Stomach smooth muscle (tissue), 2 donors: ENCODE measurements around the gene RPS6KC1.

Source experiments
- H3K27ac ChIP-seq: one replicate; pipeline ENCODE4 v1.7.0; 2013; ENCODE audit warnings: mild to moderate bottlenecking, low read length, inconsistent platforms
- H3K27me3 ChIP-seq, 2 donors: one replicate each; pipeline ENCODE4 v1.7.0; 2013; ENCODE audit warnings: low read length in 2 of 2; ENCODE audit not compliant: insufficient read depth in 2 of 2, control insufficient read depth in 1 of 2
- H3K36me3 ChIP-seq, 2 donors: one replicate each; pipeline ENCODE4 v1.7.0; 2013; ENCODE audit warnings: low read length in 2 of 2; ENCODE audit not compliant: control insufficient read depth in 2 of 2, insufficient read depth in 2 of 2
- H3K4me1 ChIP-seq: one replicate; pipeline ENCODE4 v1.7.0; 2013; ENCODE audit warnings: low read length; ENCODE audit not compliant: control insufficient read depth, insufficient read depth
- H3K4me3 ChIP-seq, 2 donors: one replicate each; pipeline ENCODE4 v1.7.0; 2013; ENCODE audit warnings: low read length in 2 of 2
- H3K9ac ChIP-seq, 2 donors: one replicate each; pipeline ENCODE4 v1.7.0; 2013; ENCODE audit warnings: low read length in 2 of 2, mild to moderate bottlenecking in 1 of 2
- H3K9me3 ChIP-seq, 2 donors: one replicate each; pipeline ENCODE4 v1.7.0; 2013; ENCODE audit warnings: low read length in 2 of 2; ENCODE audit not compliant: control insufficient read depth in 2 of 2
- donor health status: healthy.
- donor health status: Pancreatic carcinoma.

Gene RPS6KC1

DNA sequence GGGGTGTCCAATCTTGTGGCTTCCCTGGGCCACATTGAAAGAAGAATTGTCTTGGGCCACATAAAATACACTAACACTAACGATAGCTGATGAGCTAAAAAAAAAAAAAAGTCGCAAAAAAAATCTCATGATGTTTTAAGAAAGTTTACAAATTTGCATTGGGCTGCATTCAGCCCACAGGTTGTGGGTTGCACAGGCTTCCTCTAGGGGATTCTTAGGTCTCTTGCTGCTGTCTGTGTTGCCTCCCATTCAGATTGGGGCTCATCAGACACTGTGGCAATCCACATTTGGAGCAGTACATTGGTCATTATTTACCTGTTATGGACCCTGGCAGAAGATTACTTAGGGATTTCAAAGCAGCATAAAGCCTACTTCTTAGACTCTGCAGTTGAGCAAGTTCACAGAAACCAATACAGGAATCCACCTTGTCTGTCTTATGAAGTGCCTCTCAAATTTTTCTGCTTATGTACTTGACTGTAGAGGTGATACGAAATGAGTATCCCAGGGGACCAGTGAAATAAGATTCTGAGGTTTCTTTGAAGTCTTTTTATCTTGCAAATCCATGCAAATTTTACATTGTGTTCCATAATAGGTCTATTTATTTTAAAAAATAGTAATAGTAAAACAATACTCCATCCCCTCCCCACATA is 205.5 kb downstream of the RPS6KC1 start:
- no peaks in the 10 kb centered on the region for H3K9me3 ChIP-seq
- H3K4me3 ChIP-seq = no peak overlapping the region
- H3K4me1 ChIP-seq = no peaks in the 10 kb centered on the region
- no peaks in the 10 kb centered on the region for H3K36me3 ChIP-seq
- H3K27me3 ChIP-seq = no peaks in the 10 kb centered on the region
- H3K27ac ChIP-seq = no peak overlapping the region
- H3K9ac ChIP-seq = no peak overlapping the region

DNA sequence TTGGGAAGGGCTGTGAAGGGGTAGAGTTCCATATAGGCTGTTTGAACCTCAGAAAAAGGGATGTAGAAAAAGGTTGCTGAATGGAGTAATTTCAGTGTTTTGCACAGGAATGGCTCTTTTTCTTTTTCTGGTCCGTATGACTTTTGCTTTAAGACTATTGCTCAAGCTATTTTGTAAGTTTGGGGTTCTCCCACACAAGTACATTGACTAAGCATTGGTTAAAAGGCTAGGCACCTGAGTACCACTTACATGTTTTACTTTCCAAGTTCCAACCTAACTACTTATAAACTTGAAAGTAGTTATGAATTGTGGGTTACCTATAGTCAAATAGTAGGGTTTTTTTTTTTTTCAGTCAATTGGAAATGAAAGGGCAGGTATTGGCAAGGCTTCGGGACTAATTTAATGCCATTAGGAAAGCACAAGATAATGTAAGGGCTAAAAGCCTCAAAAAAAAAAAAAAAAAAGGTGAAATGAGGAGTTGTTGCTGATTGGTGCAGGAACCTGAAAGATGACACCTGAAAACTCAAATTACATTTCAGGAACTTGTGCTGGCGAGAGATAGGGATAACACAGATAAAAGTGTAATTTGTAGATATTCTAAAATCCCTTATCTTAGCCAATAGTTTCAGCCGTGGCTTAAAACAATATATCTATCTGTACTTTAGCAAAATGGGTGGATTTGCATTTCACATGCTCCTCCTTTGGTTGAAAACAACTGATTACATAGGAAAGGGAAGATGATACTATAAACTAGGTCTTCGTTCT is 209.5 kb downstream of the RPS6KC1 start:
- Histone ChIP-seq H3K9me3 (no peaks in the 10 kb centered on the region), H3K27me3 (no peaks in the 10 kb centered on the region), H3K9ac (no peak overlapping the region), H3K4me3 (no peak overlapping the region), H3K27ac (no peak overlapping the region), H3K4me1 (no peaks in the 10 kb centered on the region), H3K36me3 (no peaks in the 10 kb centered on the region)

DNA sequence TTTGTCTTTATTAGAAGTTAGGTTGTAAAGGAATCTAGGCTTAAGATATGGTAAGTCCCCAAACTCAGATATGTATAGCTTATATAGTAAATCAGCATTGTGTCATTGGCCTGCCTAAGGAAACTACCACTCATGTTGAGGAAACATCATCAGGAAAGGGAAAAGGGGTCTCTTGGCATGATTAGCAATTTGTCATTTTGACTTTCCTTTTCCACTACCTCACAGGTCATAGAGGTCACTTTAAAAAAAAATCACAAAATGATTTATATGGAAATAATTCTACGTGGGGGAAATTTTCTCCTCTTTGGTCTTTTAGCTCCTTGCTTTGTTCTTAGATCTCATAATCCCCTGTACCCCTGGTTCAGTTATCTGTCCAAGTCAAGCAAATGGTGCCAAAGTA is 213.5 kb downstream of the RPS6KC1 start:
- H3K4me3 ChIP-seq = no peak overlapping the region
- H3K27ac ChIP-seq = no peak overlapping the region
- H3K36me3 ChIP-seq = no peaks in the 10 kb centered on the region
- no peaks in the 10 kb centered on the region for H3K9me3 ChIP-seq
- no peak overlapping the region for H3K9ac ChIP-seq
- no peaks in the 10 kb centered on the region for H3K4me1 ChIP-seq
- no peaks in the 10 kb centered on the region for H3K27me3 ChIP-seq

DNA sequence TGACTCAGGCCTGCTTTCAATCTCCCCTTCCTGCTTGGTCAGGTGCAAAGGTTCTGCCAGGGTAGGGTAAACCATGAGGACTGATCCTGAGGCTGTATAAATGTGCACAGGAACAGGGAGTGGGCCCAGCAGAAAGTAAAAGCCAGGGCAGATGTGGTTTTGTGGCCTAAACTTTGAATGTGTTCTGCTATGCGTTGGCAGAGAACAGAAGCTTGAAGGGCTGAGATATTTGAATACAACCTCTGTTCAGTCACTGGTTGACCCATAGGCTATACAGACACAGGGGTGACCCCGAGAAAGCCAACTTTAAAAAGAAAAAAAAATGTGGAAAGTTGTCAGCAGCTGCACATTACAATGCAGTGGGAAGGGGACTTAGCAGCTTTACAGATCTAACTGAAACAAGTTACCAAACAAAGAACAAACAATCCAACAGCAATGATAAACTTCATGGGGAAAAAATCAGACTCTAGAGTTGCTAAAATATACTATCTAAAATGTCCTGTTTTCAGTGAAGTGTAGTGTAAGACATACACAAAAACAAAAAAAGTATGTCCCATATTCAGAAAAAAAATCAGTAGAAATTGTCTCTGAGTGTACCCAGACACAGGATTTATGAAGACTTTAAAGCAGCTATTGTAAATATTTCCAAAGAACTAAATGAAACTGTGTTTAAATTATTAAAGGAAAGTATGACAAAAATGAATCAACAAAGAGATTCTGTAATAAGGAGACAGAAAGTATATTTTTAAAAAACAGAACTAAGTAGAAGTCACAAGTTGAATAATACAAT is 216.1 kb downstream of the RPS6KC1 start:
- Histone ChIP-seq H3K4me1 (no peaks in the 10 kb centered on the region), H3K9me3 (no peaks in the 10 kb centered on the region), H3K9ac (no peak overlapping the region), H3K4me3 (no peak overlapping the region), H3K27ac (no peak overlapping the region), H3K27me3 (no peaks in the 10 kb centered on the region), H3K36me3 (no peaks in the 10 kb centered on the region)

DNA sequence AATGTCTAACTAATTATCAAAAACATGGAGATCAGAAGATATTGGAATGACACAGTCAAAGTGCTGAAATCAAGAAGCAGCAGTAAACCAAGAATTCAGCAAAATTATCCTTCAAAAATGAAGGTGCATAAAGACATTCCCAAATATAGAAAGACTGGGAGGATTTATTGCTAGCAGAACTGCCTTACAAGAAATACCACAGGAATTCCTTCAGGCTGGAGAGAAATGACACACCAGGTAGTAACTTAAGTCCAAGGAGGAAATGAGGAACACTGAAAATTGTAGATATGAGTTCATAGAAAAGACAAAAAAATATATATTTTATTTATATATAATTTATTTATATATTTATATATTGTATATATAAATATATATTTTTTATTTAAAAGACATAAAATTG is 217.2 kb downstream of the RPS6KC1 start:
- Histone ChIP-seq H3K4me1 (no peaks in the 10 kb centered on the region), H3K27ac (no peak overlapping the region), H3K27me3 (no peaks in the 10 kb centered on the region), H3K9ac (no peak overlapping the region), H3K4me3 (no peak overlapping the region), H3K9me3 (no peaks in the 10 kb centered on the region), H3K36me3 (peaks cover 0 to 2% of the 10 kb centered on the region in 2 donors)

DNA sequence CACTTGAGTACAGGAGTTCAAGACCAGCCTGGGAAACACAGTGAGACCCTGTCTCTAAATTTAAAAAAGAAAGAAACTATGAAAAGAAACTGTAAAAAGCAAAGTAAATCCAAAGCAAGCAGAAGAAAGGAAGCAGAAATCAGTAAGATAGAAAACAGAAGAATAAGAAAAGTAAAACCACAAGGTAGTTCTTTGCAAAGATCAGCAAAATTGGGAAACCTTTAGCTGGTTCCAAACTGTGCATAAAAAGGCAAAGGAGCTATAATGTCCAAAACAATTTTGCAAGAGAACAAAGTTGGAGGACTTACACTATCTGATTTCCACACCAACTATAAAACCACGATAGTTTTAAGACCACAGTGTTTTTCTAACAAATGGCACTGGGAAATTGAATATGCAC is 218.8 kb downstream of the RPS6KC1 start:
- Histone ChIP-seq H3K9me3 (no peaks in the 10 kb centered on the region), H3K36me3 (peaks cover 2 to 9% of the 10 kb centered on the region in 2 donors), H3K27me3 (no peaks in the 10 kb centered on the region), H3K4me1 (no peaks in the 10 kb centered on the region), H3K4me3 (no peak overlapping the region), H3K9ac (no peak overlapping the region), H3K27ac (no peak overlapping the region)

DNA sequence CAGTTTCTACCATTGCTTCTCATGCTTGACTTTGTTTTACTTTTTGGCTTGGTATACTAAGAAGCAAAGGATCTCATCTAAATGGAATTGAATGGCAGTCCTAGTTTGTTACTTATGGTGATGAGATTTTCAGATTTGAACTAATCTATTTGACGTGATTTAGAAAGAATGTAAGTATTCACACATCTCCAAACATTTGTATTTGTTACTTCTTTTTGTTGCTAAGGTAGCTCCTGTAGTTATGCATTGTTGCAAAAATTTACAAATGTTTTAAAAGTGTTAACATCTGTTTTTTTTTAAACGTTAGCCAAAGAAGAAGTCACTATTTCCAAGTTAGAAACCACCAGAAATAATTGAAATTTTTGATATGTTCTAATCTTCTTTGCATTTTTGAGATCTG is 222.5 kb downstream of the RPS6KC1 start:
- H3K27ac ChIP-seq = no peak overlapping the region
- no peaks in the 10 kb centered on the region for H3K27me3 ChIP-seq
- H3K9ac ChIP-seq = no peak overlapping the region
- H3K4me1 ChIP-seq = no peaks in the 10 kb centered on the region
- no peak overlapping the region for H3K4me3 ChIP-seq
- H3K36me3 ChIP-seq = peaks cover 2 to 9% of the 10 kb centered on the region in 2 donors
- H3K9me3 ChIP-seq = no peaks in the 10 kb centered on the region

DNA sequence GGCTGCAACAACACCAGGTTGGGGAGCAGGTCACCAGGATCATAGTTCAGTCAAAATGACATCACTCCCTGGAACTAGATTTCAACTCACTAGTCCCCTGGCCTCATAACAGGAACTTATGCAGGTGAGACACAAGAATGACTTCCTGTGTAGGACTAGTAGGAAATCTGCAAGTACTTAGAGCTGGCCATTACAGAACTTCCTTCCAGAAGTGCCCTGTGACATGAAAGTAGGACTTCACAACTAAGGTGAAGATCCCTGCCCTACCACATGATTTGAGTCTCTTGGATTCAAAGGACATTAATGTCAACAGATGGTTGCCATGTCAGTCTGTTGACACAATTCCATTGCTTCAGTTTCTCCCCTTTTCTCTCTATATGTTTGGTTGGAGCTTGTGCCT is 223.1 kb downstream of the RPS6KC1 start:
- Histone ChIP-seq H3K27ac (no peak overlapping the region), H3K4me3 (no peak overlapping the region), H3K36me3 (peaks cover 2 to 9% of the 10 kb centered on the region in 2 donors), H3K27me3 (no peaks in the 10 kb centered on the region), H3K4me1 (no peaks in the 10 kb centered on the region), H3K9ac (no peak overlapping the region), H3K9me3 (no peaks in the 10 kb centered on the region)

DNA sequence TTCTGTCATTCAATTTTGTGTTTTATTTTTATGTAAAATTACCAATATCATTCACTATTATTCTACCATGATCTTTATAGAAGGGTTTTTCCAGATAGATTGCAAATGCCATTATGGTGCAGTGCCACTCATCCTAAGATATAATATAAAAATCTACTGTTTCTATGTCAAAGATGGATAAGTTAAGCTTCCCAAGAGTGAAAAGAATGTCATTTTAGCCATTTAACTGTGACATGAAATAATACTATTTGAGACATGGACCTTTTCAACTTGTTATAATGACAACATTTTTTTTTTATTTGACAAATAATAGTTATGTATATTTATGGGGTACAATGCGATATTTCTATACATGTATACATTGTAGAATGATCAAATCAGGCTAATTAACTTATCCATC is 224.3 kb downstream of the RPS6KC1 start:
- H3K4me3 ChIP-seq = no peak overlapping the region
- peaks cover 2 to 9% of the 10 kb centered on the region in 2 donors for H3K36me3 ChIP-seq
- H3K4me1 ChIP-seq = no peaks in the 10 kb centered on the region
- H3K27me3 ChIP-seq = no peaks in the 10 kb centered on the region
- H3K9me3 ChIP-seq = no peaks in the 10 kb centered on the region
- H3K27ac ChIP-seq = no peak overlapping the region
- H3K9ac ChIP-seq = no peak overlapping the region

DNA sequence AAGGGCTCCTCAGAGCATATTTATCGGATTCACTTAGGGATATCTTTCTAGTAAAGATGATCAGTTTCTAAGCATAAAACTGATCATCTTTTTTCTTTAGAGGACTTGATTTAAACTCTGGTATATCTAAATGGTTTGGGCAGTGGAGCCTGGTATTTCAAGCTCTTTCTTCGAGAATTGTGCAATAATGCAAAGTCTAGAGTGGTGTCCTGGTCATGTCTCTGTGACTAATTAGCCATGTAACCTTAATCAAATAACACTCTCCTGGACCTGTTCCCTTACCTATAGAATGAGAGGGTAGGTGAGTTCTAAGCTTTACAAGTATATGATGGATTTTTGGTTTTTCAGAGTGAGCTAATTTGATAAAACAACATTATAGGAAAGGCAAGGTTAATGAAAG is 225.2 kb downstream of the RPS6KC1 start:
- Histone ChIP-seq H3K9ac (no peak overlapping the region), H3K36me3 (peaks cover 2 to 9% of the 10 kb centered on the region in 2 donors), H3K4me1 (no peaks in the 10 kb centered on the region), H3K27me3 (no peaks in the 10 kb centered on the region), H3K9me3 (no peaks in the 10 kb centered on the region), H3K4me3 (no peak overlapping the region), H3K27ac (no peak overlapping the region)
